Fibroblast of lung (primary cell): ENCODE data around the gene NDUFS5.
"Not testable (repeated sequence)": the region's sequence is repeated elsewhere in the genome, so short reads cannot be mapped to it uniquely, and the experiment has no call there.

ENCODE experiments used
- EZH2 ChIP-seq: IDR thresholded peaks from 2 replicates; pipeline ENCODE4 v1.5.1; 2012; ENCODE audit warnings: low read length, control low read depth, mild to moderate bottlenecking; ENCODE audit errors: missing control alignments
- TF ChIP-seq, protein P1 (sequence below), 2 donors: IDR thresholded peaks in 1 of 2; conservative IDR thresholded peaks in 1 of 2; 1 replicate in 1 of 2; 2 replicates in 1 of 2; pipeline ENCODE4 v1.5.1; 2011 to 2012; ENCODE audit warnings: low read length in 2 of 2, control low read depth in 1 of 2, inconsistent platforms in 1 of 2, low read depth in 1 of 2, mild to moderate bottlenecking in 1 of 2

DNA sequence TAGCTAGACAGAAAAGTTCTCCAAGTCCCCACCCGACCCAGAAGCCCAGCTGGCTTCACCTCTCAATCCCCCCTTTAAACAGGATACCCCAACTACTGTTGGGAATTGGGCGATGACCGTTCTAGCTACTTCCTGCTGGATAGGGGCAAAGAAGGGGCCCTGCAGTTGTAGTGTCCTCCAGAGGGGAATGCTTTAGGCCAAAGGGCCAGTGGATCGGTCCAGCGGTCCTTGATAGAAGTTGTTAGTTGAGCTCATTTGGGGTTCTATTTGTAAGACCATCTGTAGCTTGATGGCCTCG is 48.0 kb upstream of the NDUFS5 start:
- TF ChIP-seq, protein P1, sequence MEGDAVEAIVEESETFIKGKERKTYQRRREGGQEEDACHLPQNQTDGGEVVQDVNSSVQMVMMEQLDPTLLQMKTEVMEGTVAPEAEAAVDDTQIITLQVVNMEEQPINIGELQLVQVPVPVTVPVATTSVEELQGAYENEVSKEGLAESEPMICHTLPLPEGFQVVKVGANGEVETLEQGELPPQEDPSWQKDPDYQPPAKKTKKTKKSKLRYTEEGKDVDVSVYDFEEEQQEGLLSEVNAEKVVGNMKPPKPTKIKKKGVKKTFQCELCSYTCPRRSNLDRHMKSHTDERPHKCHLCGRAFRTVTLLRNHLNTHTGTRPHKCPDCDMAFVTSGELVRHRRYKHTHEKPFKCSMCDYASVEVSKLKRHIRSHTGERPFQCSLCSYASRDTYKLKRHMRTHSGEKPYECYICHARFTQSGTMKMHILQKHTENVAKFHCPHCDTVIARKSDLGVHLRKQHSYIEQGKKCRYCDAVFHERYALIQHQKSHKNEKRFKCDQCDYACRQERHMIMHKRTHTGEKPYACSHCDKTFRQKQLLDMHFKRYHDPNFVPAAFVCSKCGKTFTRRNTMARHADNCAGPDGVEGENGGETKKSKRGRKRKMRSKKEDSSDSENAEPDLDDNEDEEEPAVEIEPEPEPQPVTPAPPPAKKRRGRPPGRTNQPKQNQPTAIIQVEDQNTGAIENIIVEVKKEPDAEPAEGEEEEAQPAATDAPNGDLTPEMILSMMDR (conservative IDR thresholded peaks at IDR 0.05 in 1 of 2, IDR thresholded peaks at IDR 0.05 in 1 of 2; ENCODE audit: low read depth in 1 of 2, low read length in 2 of 2) = not testable (repeated sequence)
- not testable (repeated sequence) for TF ChIP-seq EZH2
